Glomerular visceral epithelial cell (primary cell): ENCODE results near the gene TMEM175.
A peak's percentile ranks its signal among the peaks of the same experiment; 100 is the strongest.
"Not testable (repeated sequence)": the region's sequence is repeated elsewhere in the genome, so short reads cannot be mapped to it uniquely, and the experiment has no call there.

Experiments used
- DNase-seq: peaks from one replicate; pipeline ENCODE4 v3.0.0-alpha.2; 2016; ENCODE audit errors: extremely low spot score

TMEM175 gene

DNA sequence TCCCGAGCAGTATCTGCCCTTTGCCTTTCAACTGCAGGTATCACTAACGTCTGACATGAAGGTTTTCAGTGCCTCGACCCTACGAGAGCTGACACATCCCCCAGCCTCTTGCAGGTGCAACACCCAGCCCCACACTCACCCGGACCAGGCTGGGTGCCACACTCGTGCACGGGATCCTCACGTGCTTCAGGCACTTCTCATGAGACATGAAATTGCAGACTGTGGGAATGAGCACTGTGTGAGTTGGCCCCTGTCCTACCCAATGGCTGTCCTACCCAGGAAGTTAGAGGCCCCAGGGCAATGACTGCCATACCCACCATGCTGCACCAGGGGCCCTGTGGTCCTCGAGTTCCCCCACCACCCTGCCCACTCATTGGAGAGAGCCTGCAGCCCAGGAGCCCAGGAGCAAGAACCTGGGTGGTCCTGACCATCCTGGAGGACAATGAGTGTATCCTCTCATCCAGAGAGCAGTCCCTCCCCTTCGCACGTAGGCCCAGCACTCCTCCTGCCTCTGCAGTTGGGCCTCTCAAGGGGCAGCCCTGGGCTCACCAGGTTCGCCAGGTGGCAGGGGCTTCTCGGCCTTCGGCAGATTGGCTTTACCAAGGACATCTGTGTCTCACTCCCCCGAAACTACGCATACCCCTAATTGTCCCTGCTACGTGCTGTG, 38.7 kb downstream of the TMEM175 start:
- DNase-seq, result no peak

DNA sequence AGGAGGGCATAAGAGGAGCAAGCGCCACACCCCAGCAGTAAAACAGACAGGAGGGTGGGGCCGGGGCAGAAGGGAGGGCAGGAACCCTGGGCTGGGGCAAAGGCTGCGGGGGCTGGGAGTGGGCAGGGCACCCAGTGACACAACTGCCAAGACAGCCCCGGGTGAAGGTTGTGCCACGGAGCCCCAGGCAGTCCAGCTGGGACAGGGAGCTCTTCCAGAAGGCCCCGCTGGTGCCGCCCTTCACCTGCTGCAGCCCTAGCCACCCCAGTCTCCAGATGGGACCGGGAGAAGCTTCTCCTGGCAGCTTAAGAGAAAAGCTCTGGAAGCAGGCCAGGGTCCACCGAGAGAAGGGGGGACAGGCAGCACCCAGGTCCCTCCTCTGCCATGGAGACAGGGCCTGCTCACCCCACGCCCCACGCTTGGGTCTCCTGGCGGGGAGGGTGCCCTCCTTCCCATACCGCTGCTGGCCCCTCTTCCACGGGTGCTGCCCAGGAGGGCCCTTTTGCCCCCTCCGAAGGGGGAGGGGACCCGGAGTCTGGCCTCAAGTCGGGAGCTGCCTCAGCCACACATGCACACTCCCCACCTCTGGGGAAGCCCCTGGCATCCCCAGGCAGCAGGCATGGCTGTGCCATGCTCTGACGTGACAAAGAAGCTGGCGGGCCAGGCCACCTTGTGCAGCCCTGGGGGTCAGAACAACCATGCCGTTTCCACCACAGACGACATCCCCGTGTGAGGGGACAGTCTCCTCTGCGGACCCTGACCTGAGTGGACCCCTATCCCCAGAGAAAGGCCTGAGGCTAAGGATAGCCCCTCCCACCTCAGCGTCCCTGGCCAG, 39.6 kb downstream of the TMEM175 start:
- no peak for DNase-seq

DNA sequence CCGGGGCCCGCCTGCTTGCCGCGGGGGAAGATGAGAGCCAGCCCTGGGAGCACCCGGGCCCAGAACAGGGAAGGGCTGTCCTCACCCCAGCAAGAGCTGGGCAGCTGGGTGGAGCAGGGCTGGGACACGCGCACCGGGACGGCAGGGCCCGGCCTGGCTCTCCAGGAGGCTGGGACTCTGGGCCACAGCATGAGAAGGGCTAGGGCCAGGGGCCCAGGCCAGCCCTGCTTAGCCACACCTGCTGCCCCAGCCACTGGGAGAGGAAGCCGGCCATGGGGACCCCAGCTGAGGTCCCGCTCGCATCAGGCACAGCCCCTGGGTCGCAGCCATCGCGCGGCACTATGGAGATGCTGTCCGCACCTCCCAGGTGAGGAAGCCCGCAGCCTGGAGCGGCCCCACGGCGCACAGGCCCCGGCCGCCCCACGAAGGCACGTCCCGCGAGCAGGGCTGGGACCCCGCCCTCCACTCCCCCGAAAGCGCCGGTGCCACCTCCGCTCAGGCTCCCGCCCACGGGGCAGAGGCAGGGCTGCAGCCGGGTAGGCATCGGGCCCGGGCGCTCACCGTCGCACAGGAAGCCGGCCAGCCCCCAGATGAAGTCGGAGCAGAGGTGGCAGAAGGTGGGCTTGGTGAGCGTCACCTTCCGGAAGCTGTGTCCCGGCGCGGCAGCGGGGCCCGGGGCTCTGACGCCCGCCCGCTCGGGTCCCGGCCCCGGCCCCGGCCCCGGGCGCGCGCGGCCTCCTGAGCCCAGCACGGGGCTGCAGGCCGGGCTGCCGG, 40.6 kb downstream of the TMEM175 start:
- DNase-seq, result peak; percentile 31

DNA sequence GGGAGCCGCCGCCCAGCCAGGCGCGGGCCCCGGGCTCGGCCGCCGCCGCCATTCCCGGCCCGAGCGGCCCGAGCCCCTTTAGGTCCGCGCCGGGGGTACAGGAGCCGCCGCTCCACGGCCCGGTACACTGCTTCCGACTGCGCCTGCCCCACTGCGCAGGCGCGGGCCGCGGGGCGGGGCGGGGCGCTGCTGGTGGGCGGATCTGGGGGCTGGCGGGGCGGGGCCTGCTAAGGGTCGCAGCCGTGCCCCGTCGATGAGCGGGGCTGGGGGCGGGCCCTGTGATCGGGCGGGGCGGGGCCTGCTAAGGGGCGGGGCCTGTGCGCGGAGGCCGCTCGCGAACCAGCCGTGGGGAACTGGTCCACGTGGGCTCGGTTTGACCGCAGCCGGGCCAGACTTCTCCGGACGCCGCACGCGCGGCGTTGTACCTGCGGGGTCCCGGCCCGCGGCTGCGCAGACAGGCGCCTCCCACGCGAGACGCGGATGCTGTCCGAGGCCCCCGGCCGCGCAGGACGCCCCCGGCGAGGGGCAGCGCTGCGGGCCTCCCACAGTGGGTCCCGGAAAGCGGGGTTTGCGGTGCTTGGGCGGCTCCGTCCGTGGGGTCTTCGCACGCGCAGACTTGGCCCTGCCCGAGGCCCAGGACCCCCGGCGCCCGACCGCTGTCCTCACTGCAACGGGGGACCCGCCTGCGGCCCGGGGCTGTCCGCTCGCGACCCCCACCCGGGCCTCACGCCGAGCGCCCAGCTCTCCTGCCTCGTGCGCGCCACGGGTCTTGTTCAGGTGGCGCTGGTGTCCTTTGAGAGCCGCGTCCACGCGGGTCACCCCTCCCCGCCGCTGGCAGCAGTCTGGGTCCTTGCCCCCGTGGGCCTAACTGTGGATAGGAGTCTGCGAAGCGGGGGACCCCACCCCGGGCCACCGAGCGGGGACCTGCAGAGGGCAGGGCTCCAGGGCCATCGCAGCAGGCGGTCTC, 41.5 kb downstream of the TMEM175 start, which contains the start of gene DGKQ:
TSS of gene DGKQ (minus strand) at position 139 of the 967 bp plus-strand sequence. CDS start at position 52, 87 bp downstream.
- peak; percentile 91 for DNase-seq

DNA sequence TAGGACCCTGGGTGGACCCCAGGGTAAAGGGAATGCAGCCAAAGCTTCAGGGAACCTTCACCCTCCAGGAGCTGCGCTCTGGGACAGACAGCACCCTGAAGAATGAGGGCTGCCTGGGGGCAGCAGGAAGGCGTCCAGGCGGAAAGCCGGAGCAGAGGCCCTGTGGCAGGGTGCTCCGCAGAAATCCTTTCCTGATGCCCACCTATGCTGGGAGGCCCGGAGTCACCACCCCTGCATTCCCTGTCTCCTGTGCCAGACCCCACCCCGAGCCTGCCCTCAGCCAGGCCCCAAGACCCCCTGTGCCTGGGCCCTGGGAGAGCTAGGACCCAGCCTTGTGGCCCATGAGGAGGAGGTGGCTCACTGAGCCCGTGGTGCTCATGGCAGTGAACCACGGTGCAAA, 42.4 kb downstream of the TMEM175 start:
- DNase-seq, result no peak

DNA sequence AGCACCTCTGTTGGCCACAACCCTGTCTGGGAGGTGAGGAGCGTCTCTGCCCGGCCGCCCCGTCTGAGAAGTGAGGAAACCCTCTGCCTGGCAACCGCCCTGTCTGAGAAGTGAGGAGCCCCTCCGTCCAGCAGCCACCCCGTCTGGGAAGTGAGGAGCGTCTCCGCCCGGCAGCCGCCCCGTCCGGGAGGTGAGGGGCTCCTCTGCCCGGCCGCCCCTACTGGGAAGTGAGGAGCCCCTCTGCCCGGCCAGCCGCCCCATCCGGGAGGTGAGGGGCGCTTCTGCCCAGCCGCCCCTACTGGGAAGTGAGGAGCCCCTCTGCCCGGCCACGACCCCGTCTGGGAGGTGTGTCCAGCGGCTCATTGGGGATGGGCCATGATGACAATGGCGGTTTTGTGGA, 43.8 kb downstream of the TMEM175 start:
- DNase-seq, result not testable (repeated sequence)

DNA sequence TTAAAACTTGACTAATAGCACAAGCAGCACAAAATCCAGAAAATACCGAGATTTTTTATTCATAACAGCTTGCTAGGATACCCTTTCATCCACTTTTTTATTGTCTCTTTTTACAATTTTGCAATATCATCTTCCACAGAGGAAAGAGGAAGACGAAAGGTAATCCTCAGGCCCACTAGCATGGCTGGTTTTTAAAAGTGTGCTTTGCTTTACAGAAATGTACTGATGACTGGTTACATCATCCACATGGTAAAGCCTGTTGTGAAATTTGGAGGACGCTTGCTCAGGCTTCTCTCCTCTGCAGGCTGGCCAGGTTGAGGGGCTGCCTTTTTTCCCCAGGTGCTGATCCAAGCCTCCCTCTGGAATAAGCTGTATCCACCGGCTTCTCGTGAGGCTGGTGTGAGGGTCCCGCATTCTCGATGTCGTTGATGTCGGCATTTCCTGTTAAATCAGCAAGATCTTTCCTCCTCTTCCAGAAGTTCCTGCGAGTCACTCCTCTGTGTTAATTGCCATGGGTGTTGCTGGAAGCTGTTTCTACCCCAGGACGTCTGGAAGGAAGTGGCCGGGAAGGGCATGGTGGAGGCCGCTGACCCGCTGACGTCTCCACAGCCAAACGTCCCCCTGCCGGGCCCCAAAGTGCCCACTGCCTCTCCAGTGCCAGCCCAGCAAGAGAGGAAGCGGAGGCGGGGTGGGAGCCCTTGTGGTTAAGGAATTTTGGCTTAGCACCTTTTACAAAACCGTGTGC, 46.9 kb downstream of the TMEM175 start:
- DNase-seq, result peak; percentile 20

DNA sequence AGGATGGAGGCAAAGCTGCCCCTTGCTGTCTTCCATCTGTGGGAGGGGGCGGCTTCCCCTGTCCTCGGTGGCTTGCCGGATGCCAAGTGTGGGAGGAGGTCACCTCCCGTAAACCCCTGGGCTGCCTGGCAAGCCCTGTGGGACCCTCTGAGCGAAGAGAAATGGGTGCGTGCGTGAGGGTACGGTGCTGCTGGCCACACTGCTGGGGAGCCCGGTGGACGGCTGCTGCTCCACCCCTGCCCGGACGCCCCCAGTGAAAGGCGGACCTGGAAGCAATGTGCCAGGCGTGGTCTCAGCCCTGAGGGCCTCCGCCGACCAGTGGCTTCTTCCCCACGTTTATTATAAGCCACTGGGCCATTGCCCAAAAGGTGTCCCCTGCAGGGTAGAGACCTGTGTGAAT, 50.0 kb downstream of the TMEM175 start:
- no peak for DNase-seq

DNA sequence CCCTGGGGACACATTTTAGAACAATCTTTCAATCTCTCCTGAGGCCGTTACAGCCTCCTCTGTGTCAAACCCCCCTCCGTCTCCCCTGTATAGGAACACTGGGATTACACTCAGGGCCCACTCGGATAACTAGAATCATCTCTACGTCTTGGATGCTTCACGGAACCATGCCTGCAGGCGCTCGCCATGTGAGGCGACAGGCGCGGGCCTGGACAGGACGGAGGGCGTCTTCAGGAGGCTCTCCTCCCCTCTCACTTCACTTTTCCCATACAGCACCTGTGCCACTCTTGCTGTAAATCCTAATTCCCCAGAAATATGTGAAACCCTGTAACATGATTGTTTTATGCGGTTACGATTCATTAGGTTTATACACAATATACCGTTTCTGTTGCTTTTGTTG, 50.6 kb downstream of the TMEM175 start:
- DNase-seq, result no peak

DNA sequence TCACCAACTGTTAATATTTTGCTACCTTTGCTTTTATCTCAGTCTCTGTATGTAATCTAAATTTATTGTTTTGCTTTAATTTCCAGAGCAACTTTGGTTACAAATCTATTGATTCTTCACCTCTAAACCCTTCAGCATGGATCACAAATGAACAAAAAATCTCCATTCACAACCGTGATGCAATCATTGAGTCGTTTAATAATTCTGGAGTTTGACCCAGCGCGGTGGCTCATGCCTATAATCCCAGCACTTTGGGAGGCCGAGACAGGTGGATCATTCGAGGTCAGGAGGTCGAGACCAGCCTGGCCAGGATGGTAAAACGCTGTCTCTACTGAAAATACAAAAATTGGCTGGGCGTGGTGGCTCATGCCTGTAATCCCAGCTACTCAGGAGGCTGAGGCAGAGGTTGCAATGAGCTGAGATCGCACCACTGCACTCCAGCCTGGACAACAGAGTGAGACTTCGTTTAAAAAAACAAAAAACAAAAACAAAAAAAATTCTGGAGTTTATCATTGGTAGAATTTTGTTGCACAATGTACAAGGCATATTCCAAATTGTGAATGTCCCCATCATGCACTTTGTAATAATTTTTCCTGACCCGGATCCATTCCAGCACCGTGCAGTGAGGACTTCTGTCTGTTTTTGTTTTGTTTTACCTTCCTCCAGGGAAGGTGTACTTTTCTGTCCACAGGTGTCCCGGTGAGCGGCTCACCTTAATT, 52.2 kb downstream of the TMEM175 start:
- DNase-seq, result no peak

DNA sequence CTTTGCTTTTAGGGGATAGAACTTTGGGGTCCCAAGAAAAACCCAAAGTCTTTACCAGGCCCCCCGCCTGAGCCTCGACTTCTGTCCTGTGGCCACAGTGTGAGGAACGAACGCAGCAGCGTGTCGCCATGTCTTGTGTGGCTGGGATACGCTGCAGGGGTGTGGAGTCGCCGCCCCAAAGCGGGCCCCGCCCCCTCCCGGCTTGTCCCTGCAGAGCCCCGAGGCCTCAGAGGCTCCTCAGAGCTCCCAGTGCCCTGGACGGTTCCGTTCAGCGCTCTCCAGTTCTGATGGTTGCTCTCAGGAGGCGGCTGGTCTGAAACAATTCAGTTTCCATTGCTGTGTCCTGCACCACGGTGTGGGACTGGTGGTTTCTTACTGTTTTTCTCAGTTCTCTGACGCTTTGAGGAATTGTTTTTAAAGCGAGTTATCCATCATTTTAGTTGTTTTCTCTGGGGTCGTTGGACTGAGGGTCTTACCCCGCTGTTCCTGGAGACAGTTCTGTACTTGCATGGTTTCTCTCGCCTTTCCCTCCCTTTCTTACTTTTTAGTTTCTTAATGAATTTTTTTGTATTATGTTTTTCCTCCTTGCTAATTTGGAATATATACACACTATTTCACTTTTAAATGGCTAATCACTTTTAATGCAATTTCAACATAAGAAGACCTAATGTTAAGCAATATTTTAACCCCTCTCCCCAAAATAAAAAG, 53.0 kb downstream of the TMEM175 start:
- peak; percentile 18 for DNase-seq

DNA sequence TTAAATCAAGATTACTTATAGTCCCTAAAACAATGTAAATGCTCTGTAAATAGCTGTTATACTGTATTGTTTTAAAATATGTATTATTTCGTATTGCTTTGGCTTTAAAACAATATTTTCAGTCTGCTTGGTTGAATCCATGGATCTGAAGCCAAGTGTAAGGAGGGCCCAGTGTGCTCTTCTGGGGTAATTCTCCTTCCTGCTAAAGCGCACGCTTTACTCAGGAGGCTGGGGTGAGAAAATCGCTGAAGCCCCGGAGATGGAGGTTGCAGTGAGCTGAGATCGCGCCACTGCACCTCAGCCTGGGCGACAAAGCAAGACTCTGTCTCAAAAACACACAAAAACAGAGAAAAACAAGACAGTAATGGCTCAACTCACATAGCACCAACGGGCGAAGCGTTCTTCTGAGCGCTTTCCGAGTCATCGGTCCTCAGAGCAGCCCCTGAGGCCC, 54.2 kb downstream of the TMEM175 start:
- no peak for DNase-seq

DNA sequence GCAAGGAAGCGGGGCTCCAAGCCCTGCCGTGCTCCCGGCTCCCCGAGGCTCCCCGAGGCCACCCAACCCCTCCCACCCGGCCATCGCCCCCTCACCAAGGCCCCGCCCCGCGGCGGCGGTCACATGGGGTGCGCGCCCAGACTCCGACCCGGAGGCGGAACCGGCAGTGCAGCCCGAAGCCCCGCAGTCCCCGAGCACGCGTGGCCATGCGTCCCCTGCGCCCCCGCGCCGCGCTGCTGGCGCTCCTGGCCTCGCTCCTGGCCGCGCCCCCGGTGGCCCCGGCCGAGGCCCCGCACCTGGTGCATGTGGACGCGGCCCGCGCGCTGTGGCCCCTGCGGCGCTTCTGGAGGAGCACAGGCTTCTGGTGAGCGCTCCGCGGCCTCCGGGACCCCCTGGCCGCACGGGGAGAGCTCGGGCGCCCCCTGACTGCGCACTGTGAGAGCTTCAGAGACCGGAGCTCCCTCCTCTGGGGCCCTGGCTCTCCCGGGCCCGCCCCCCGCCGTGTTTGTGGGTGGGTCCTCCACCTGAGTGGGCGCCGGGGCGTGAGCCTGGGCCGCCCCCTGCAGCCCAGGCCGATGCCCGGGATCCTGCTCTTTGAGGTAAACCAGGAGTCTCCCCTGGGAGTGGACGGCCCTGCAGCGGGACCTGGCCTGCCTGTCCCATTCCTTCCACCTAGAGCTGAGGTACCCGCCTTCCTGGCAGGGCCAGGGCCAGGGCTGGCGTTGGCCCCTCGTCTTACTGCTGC, 54.8 kb downstream of the TMEM175 start, which contains the start of gene IDUA:
TSS of gene IDUA (plus strand) at position 166 of the 745 bp plus-strand sequence. CDS start at position 207, 41 bp downstream.
- peak; percentile 88 for DNase-seq

DNA sequence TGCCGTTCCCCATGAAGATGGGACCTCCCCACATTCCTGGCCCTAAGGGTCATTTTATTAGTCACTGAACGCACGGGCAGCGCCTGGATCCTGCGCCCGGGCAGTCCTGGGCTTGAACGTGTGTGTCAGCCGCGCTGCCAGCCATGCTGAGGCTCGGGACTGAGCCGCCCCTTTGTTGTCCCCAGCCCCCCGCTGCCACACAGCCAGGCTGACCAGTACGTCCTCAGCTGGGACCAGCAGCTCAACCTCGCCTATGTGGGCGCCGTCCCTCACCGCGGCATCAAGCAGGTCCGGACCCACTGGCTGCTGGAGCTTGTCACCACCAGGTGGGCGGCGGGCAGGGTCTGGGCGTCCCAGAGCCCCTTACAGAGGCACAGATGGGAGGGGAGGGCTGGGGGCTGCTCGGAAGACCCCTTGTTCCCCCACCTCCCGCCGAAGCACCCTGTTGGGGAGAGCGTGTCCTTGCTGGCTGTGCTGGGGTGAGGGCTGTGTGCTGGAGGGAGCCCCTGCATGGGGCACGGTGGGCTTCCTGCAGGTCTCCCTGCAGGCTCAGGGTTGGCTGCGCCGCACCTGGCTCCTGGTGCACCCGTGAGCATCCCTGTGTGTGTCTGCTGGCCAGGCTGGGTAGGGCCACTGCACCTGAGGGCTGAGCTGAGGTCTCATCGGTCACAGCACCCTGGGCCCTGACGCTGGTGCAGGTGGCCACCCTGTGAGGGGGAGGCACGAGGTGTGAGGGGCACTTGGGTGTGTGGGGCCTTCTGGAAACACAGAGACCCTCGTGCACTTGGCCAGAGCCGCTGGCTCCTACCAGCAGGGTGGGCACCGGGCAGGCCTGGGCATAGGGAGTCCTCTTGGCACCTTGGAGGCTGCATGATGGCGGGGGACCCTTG, 55.6 kb downstream of the TMEM175 start:
- DNase-seq, result no peak

DNA sequence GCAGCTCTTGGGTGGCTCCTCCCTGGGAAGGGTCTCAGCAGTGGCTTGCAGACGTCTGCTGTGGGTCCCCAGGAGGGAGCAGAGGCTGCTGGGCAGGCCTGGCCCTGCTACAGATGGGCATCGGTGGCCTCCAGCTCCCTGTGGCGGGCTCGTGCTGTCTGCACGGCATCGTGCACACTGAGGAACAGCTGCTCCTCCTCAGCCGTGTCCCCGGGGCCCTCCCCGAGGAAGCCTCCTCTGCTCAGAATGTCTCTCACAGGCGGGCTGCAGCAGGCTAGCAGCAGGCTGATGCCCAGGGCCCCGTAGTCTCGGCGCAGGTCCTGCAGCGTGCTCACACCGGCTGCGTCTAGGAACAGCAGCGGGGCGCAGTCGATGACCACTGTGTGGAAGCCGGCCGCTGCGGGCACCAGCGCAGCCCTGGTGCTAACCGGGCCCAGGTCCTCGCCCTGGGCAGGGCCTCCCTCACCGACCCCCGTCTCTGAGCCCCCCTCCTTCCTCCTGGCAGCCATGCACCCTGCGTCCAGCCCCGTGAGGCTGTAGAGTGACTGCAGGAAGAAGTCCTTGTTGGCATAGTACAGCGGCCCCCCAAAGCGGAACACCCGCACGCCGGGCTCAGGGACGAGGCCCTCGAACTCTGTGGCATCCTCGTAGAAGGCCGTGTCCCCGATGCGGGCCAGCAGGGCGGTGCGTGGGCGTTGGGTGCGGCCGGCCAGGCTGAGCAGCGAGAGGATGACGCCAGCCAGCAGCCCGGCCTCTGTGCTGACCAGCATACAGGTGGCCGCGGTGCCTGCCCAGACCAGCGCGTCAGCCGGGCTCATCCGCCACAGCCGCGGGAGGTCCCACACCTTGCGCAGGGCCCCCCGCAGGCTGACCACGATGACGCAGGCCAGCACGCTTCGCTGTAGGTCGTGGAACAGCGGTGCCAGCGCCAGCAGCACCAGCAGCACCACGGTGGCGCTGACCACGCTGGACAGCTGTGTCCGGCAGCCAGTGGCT, 56.8 kb downstream of the TMEM175 start:
- no peak for DNase-seq
